BLaER1 (cell line): Measurements from ENCODE around the gene MKRN1.
A peak's percentile ranks its signal among the peaks of the same experiment; 100 is the strongest.

Source experiments
- H3K27ac ChIP-seq: shearing (Covaris generic); formaldehyde crosslinking; 2 replicates; pipeline ENCODE4 v1.8.1; 2022
- H3K27me3 ChIP-seq: shearing (Covaris generic); formaldehyde crosslinking; 2 replicates; pipeline ENCODE4 v1.8.1; 2022
- H3K36me3 ChIP-seq: shearing (Covaris generic); formaldehyde crosslinking; 2 replicates; pipeline ENCODE4 v1.8.1; 2022
- H3K4me1 ChIP-seq: shearing (Covaris generic); formaldehyde crosslinking; 2 replicates; pipeline ENCODE4 v1.8.1; 2022
- H3K4me2 ChIP-seq: shearing (Covaris generic); formaldehyde crosslinking; 2 replicates; pipeline ENCODE4 v1.8.1; 2022
- H3K4me3 ChIP-seq: shearing (Covaris generic); formaldehyde crosslinking; 2 replicates; pipeline ENCODE4 v1.8.1; 2022
- H3K9ac ChIP-seq: shearing (Covaris generic); formaldehyde crosslinking; 2 replicates; pipeline ENCODE4 v1.8.1; 2022
- H3K9me3 ChIP-seq: shearing (Covaris generic); formaldehyde crosslinking; 2 replicates; pipeline ENCODE4 v1.8.1; 2022
- H4K20me1 ChIP-seq: shearing (Covaris generic); formaldehyde crosslinking; 2 replicates; pipeline ENCODE4 v1.8.1; 2022
- Cebpa-rat ChIP-seq: shearing (Covaris generic); IDR thresholded peaks from 2 replicates; pipeline ENCODE4 v1.8.1; 2022

MKRN1 gene

DNA sequence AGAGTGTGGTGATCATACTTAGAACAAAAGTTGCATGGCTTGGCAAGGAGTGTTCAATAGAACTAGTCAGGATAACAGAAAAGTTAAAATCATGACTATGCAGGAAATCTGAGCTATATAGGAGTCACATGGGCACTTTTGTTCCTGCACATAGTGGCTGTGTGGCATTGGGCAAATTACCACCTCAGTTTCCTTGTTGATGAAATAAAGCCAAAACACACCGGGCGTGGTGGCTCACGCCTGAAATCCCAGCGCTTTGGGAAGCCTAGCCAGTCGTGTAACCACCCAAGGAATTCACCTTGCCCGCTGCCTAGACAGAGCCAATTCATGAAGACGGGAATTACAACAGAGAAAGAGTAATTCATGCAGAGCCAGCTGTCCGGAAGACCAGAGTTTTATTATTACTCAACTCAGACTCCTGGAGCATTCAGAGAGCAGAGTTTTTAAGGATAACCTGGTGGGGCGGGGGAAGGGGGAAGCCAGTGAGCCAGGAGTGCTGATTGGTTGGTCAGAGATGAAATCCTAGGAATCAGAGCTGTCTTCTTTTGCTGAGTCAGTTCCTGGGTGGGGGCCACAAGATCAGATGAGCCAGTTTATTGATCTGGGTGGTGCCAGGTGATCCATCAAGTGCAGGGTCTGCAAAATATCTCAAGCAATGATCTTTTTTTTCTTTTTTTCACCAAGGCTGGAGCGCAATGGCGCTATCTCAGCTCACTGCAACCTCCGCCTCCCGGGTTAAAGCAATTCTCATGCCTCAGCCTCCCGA lies 6.4 kb upstream of the MKRN1 start:
- H3K4me1 ChIP-seq, result no peaks in the 10 kb centered on the region
- no peak overlapping the region for H3K4me3 ChIP-seq
- no peak for TF ChIP-seq Cebpa-rat
- no peak overlapping the region for H3K4me2 ChIP-seq
- H3K27ac ChIP-seq, result no peak overlapping the region
- H3K36me3 ChIP-seq, result no peaks in the 10 kb centered on the region
- H3K9me3 ChIP-seq, result no peaks in the 10 kb centered on the region
- H3K9ac ChIP-seq, result no peak overlapping the region
- H3K27me3 ChIP-seq, result no peaks in the 10 kb centered on the region
- H4K20me1 ChIP-seq, result no peaks in the 10 kb centered on the region

- no peaks in the 10 kb centered on the region for H3K4me1 ChIP-seq
- no peaks in the 10 kb centered on the region for H3K36me3 ChIP-seq
- H3K9me3 ChIP-seq, result no peaks in the 10 kb centered on the region
- H3K4me3 ChIP-seq, result no peak overlapping the region
- no peaks in the 10 kb centered on the region for H4K20me1 ChIP-seq
- no peak for TF ChIP-seq Cebpa-rat
- no peaks in the 10 kb centered on the region for H3K27me3 ChIP-seq
- no peak overlapping the region for H3K4me2 ChIP-seq
- no peak overlapping the region for H3K9ac ChIP-seq
- no peak overlapping the region for H3K27ac ChIP-seq
Observed at GRCh38 chr7:140484951-140485499, 5.7 kb upstream of the MKRN1 start.

GRCh38 chr7:140484479-140484878 lies 5.2 kb upstream of the MKRN1 start:
- H3K9ac ChIP-seq, result no peak overlapping the region
- H3K4me1 ChIP-seq, result no peaks in the 10 kb centered on the region; the same call in 1 of the 2 replicates
- no peak overlapping the region for H3K4me2 ChIP-seq
- no peaks in the 10 kb centered on the region for H3K27me3 ChIP-seq
- TF ChIP-seq Cebpa-rat, result no peak
- no peak overlapping the region for H3K4me3 ChIP-seq
- H4K20me1 ChIP-seq, result no peaks in the 10 kb centered on the region
- no peaks in the 10 kb centered on the region for H3K36me3 ChIP-seq
- no peaks in the 10 kb centered on the region for H3K9me3 ChIP-seq
- no peak overlapping the region for H3K27ac ChIP-seq

DNA sequence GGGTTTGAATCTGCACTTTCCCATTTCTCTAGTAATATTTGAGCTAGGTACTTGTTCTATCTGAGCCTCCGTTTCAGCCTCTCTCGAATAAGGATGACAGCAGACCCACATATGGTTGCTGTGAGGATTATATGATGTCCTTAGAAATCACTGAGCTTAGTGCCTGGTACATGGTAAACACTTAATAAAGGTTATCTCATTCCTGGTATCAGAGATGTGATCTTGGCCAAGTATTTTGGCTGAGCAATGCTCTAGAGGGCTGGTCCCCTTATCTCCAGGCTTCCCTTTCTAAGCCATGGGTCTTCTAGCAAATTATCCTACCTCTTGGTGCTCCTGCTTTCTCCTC lies 407 bp upstream of the MKRN1 start:
- H3K4me2 ChIP-seq, result peak overlapping the region; percentile 90
- peak overlapping the region; percentile 88 for H3K4me3 ChIP-seq
- H4K20me1 ChIP-seq, result peaks cover 40% of the 10 kb centered on the region
- H3K27ac ChIP-seq, result peak overlapping the region; percentile 89; the same call in 1 of the 2 replicates
- H3K4me1 ChIP-seq, result peaks cover 22% of the 10 kb centered on the region
- no peaks in the 10 kb centered on the region for H3K9me3 ChIP-seq
- H3K27me3 ChIP-seq, result no peaks in the 10 kb centered on the region
- TF ChIP-seq Cebpa-rat, result no peak
- 0 out of 2 replicates have a peak, but pooled peaks cover 6% of the 10 kb centered on the region for H3K36me3 ChIP-seq
- H3K9ac ChIP-seq, result peak overlapping the region; percentile 87

- Histone ChIP-seq H3K4me2 (peak overlapping the region; percentile 90), H3K36me3 (0 out of 2 replicates have a peak, but pooled peaks cover 7% of the 10 kb centered on the region), H3K9ac (peak overlapping the region; percentile 87), H3K4me3 (peak overlapping the region; percentile 88), H3K27ac (peak overlapping the region; percentile 89), H4K20me1 (peaks cover 53% of the 10 kb centered on the region), H3K27me3 (no peaks in the 10 kb centered on the region), H3K9me3 (no peaks in the 10 kb centered on the region), H3K4me1 (peaks cover 22% of the 10 kb centered on the region)
- no peak for TF ChIP-seq Cebpa-rat
Observed at GRCh38 chr7:140478246-140479061, 851 bp downstream of the MKRN1 start.

- no peak for TF ChIP-seq Cebpa-rat
- peak overlapping the region; percentile 87 for H3K9ac ChIP-seq
- H3K36me3 ChIP-seq, result peaks cover 11% of the 10 kb centered on the region
- H3K27me3 ChIP-seq, result no peaks in the 10 kb centered on the region
- H3K27ac ChIP-seq, result no peak overlapping the region
- H3K4me2 ChIP-seq, result peak overlapping the region; percentile 90
- peaks cover 70% of the 10 kb centered on the region for H4K20me1 ChIP-seq
- H3K4me3 ChIP-seq, result peak overlapping the region; percentile 88; the same call in 1 of the 2 replicates
- peaks cover 22% of the 10 kb centered on the region for H3K4me1 ChIP-seq
- H3K9me3 ChIP-seq, result no peaks in the 10 kb centered on the region
Observed at GRCh38 chr7:140476698-140477261, 2.5 kb downstream of the MKRN1 start.

DNA sequence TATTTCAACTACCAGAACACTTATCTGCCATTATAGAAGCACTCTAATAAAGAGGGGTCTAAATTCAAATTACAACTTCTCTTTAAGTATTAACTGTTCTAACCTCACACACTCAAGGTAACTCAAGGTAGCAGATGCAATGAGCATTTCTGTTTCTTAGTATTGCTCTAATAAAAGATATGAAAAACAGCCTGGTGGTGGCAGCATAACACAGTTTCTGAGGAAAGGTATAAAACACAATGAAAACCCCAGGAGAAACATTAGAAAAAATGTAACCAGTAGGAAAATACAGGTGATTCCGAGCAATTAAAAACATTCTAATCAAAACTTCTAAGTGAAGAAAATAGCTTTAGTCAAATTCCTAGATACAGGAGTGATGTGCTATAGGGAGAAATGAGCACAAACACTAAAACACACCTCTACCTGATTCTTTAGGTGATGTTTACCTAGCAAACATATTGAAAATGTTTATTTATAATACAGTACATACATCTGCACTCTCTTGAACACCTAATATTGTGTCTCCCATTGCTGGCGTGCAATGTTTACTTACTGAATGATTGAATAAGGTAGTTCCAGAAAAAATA lies 3.5 kb downstream of the MKRN1 start:
- H3K4me3 ChIP-seq, result no peak overlapping the region
- no peak overlapping the region for H3K9ac ChIP-seq

DNA sequence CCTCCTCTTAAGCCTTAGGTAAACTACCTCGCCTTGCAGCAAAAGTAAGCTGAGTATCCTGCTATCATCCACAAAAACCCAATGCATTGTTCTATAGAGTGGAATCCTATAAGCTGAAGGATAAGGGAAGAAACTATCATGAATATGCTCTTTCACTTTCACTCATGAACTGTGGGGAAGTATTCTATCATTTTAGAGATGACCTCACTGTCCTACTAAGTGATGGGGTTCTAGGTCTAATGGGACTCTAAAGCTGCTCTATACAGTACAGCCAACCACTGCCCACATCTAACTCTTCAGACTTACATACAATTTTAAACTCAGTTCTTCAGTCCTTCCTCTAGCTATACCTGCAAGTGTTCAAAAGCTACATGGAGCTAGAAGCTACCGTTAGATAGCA lies 16.2 kb downstream of the MKRN1 start:
- Histone ChIP-seq H3K36me3 (peaks cover 98% of the 10 kb centered on the region), H3K27me3 (no peaks in the 10 kb centered on the region), H3K27ac (no peak overlapping the region), H3K4me2 (no peak overlapping the region), H3K9ac (no peak overlapping the region), H3K9me3 (no peaks in the 10 kb centered on the region), H3K4me1 (no peaks in the 10 kb centered on the region), H3K4me3 (no peak overlapping the region), H4K20me1 (peaks cover 85% of the 10 kb centered on the region)
- TF ChIP-seq Cebpa-rat, result no peak

More for the DNA sequence above, 3.5 kb downstream of the MKRN1 start:
- Histone ChIP-seq H3K27me3 (no peaks in the 10 kb centered on the region), H3K4me2 (no peak overlapping the region), H3K4me1 (peaks cover 22% of the 10 kb centered on the region), H3K36me3 (peaks cover 20% of the 10 kb centered on the region), H4K20me1 (peaks cover 79% of the 10 kb centered on the region), H3K27ac (no peak overlapping the region), H3K9me3 (no peaks in the 10 kb centered on the region)
- TF ChIP-seq Cebpa-rat, result no peak

DNA sequence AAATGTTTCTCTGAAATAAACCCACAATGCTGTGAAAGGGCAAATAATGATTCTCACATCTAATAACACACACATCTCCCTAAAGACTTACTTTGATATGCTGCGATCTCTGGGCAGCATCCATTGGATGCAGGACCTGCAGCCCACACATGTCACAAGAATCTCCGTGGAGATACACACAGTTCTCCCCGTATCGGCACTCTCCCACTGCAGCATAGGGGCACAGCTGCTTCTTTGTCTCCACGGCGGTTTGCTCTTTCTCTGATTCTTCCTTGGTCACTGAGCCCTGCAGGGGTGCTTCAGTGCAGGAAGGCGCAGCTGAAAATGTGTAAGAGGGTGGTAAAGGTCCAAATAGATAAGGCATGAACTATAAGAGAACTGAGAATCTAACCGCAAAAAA lies 20.4 kb downstream of the MKRN1 start:
- peaks cover 83% of the 10 kb centered on the region for H4K20me1 ChIP-seq
- no peaks in the 10 kb centered on the region for H3K9me3 ChIP-seq
- no peaks in the 10 kb centered on the region for H3K4me1 ChIP-seq
- H3K4me2 ChIP-seq, result no peak overlapping the region
- no peaks in the 10 kb centered on the region for H3K27me3 ChIP-seq
- H3K4me3 ChIP-seq, result no peak overlapping the region
- no peak overlapping the region for H3K27ac ChIP-seq
- no peak for TF ChIP-seq Cebpa-rat
- H3K9ac ChIP-seq, result no peak overlapping the region
- H3K36me3 ChIP-seq, result peaks cover 98% of the 10 kb centered on the region
